ENCODE measurements around the gene P2RX3. TPM values are rescaled to one million over a fixed set of nuclear protein-coding genes. Genes with fewer than 3 reads are reported as not detected.
A peak's percentile ranks its signal among the peaks of the same experiment; 100 is the strongest.

P2RX3 gene
- total and polyA plus RNA-seq, 2 of the 8 experiments (the other 6 are each of a cell fraction or from before 2014, with no cell fraction given) = 0.45 to 0.47 TPM

- no peak overlapping the region for H3K4me3 ChIP-seq (ENCODE audit: extremely low read depth in 1 of 4, insufficient read depth in 2 of 4, low read depth in 3 of 4, low read length in 4 of 4)
- CTCF ChIA-PET (ENCODE audit: partially characterized antibody) = interaction anchor here (0.9 to 3.0 kb wide), 3 partner anchors 13 to 1198 kb away, joined by 3 to 15 read pairs (median 3); no protein-coding TSS in a partner anchor
- H2BK15ac ChIP-seq (ENCODE audit: low read length) = peak overlapping the region; percentile 61; the same call in 1 of the 2 replicates
- H2AK5ac ChIP-seq (ENCODE audit: low read depth, low read length) = no peak overlapping the region
- H3K23ac ChIP-seq (ENCODE audit: insufficient read length) = no peak overlapping the region
- H4K8ac ChIP-seq (ENCODE audit: extremely low read depth, insufficient read depth, low read length) = no peak overlapping the region
- peaks cover 10 to 20% (median 14%) of the 10 kb centered on the region in 4 experiments for H3K4me1 ChIP-seq (replicated peaks in 1 of 4; ENCODE audit: control insufficient read depth in 3 of 4, insufficient read depth in 4 of 4, low read length in 3 of 4)
- H3K4me2 ChIP-seq (ENCODE audit: insufficient read depth in 1 of 2, low read depth in 2 of 2, low read length in 2 of 2) = no peak overlapping the region
- no peak overlapping the region for H2BK5ac ChIP-seq (ENCODE audit: low read depth, low read length)
- no peak overlapping the region for H2BK20ac ChIP-seq (ENCODE audit: low read length)
- H3K18ac ChIP-seq (ENCODE audit: extremely low read depth, low read length) = no peak overlapping the region
- peaks cover 9 to 11% of the 10 kb centered on the region in 2 experiments for H4K20me1 ChIP-seq (replicated peaks in 1 of 2; ENCODE audit: control insufficient read depth in 1 of 2, insufficient read depth in 2 of 2, low read length in 2 of 2)
- H2BK12ac ChIP-seq (ENCODE audit: low read depth, low read length) = no peak overlapping the region
- H3K27me3 ChIP-seq (replicated peaks in 1 of 4; ENCODE audit: control insufficient read depth in 3 of 4, extremely low read depth in 1 of 4, insufficient read depth in 3 of 4, low read length in 3 of 4) = no peaks in the 10 kb centered on the region
- peaks cover 27% of the 10 kb centered on the region for H3K79me1 ChIP-seq (ENCODE audit: low read depth, low read length)
- H3K4ac ChIP-seq (replicated peaks; ENCODE audit: insufficient read length, low read depth, low read length) = no peak overlapping the region
- H3K79me2 ChIP-seq (ENCODE audit: control insufficient read depth in 1 of 2, insufficient read depth in 2 of 2, low read length in 2 of 2) = peaks cover 0 to 58% of the 10 kb centered on the region in 2 experiments; a peak in 2 of 4 replicates
- no peak overlapping the region for H2BK120ac ChIP-seq (replicated peaks; ENCODE audit: low read depth, low read length)
- DNase-seq (ENCODE audit: low read depth in 1 of 2, low spot score in 2 of 2) (no peak), FAIRE-seq (no peak)
- POLR2A ChIA-PET (ENCODE audit: partially characterized antibody) = interaction anchor here (1.4 to 45.7 kb wide), 5 partner anchors 1 to 56 kb away, joined by 3 to 1279 read pairs (median 6); partner anchors contain the start of genes P2RX3, SSRP1 and TNKS1BP1
- no peak overlapping the region for H2AFZ ChIP-seq (ENCODE audit: low read length)
- H3K9me3 ChIP-seq (ENCODE audit: insufficient read depth in 2 of 2, low read depth in 1 of 2, low read length in 1 of 2) = no peaks in the 10 kb centered on the region
- no peak overlapping the region for H3K56ac ChIP-seq (replicated peaks; ENCODE audit: insufficient read length, low read depth, low read length)
- H3K27ac ChIP-seq (ENCODE audit: low read depth, low read length) = 0 out of 2 replicates have a peak overlapping the region, but pooled peaks have one; percentile 12
- H3K36me3 ChIP-seq (ENCODE audit: control insufficient read depth in 2 of 4, insufficient read depth in 4 of 4, low read length in 3 of 4) = peaks cover 9 to 53% (median 28%) of the 10 kb centered on the region in 4 experiments
- H4K91ac ChIP-seq (replicated peaks; ENCODE audit: insufficient read length, low read length) = no peak overlapping the region
- no peak overlapping the region for H3K9ac ChIP-seq (replicated peaks in 1 of 4; ENCODE audit: extremely low read depth in 1 of 4, low read depth in 3 of 4, low read length in 3 of 4)
- 93% methylated on average over 9 of the region's 10 CpGs; no CpG with 5 or more reads in 1 of the 2 experiments for WGBS, 2 experiments (ENCODE audit: extremely low coverage in 1 of 2, insufficient coverage in 1 of 2, insufficient read length in 1 of 2, insufficient replicate concordance in 2 of 2, low coverage in 1 of 2, low lambda C conversion rate in 2 of 2, missing lambda C conversion rate in 1 of 2)
- no peak overlapping the region for H4K5ac ChIP-seq (ENCODE audit: insufficient read length, low read depth, low read length)
- H3K14ac ChIP-seq (ENCODE audit: insufficient read length) = no peak overlapping the region
- peaks cover 4% of the 10 kb centered on the region; the same call in 1 of the 2 replicates for H3K23me2 ChIP-seq (ENCODE audit: low read depth, low read length)
- TF ChIP-seq CTBP2 (IDR thresholded peaks at IDR 0.05; ENCODE audit: borderline replicate concordance, insufficient read depth, insufficient read length, low read length) (no peak), MAX (IDR thresholded peaks at IDR 0.05) (no peak), JUN (IDR thresholded peaks at IDR 0.05; ENCODE audit: low read depth, low read length) (no peak)
Measured at GRCh38 chr11:57308426-57309060, 29.6 kb upstream of the P2RX3 start.

All from H1 (cell line).